HT1080 (cell line): Measurements from ENCODE around the gene GFY. TPM values are rescaled to one million over a fixed set of nuclear protein-coding genes. Genes with fewer than 3 reads are reported as not detected.
A peak's percentile ranks its signal among the peaks of the same experiment; 100 is the strongest.

Experiments used
- DNase-seq: peaks from one replicate; pipeline ENCODE4 v3.0.0-alpha.2; 2015; ENCODE audit warnings: low read depth
- total RNA-seq: library from RNA; depleted of rRNA; stranded (reverse); fragments of >200 nt; shearing (Covaris generic); gene quantifications from 2 replicates; pipeline ENCODE4 v1.2.3, GENCODE V29; 2014

The GFY gene
- total RNA-seq, 1 experiment from 2014 or later: not detected

DNA sequence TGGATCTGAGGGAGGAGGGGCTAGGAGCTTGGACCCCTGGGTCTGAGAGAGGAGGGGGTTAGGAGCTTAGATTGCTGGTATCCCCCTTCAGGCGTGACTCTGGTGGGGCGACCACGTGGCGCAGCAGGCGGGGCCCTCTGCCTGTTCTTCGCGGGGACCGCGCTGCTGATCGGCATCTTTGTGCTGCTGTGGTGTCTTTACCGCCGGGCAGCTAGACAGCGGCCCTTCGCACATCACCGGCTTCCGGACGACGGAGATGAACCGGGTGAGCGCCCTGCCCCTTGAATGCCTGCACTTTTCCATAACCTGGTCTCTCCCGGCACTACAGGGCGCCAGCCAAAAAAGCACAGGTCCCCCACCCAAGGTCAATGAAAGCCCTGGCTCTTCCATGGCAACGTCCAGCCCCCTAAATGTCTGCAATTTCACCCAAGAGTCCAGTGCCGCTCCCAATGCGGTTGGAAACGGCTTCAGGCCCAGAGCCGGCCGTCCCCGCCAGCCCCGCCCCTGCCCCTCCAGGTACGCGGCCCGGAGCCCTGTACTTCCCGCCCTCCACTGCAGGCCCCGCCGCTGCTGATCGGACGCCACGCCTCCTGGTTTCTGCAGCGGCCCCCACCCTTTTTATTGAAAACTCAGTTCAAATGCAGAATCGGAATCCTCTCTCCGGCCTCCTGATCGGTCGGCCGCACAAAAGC, 2.8 kb downstream of the GFY start:
- no peak for DNase-seq

- no peak for DNase-seq
Measured at GRCh38 chr19:49428547-49429451, 3.6 kb downstream of the GFY start.

- DNase-seq: no peak
Measured at GRCh38 chr19:49430172-49430677, 5.0 kb downstream of the GFY start.

DNA sequence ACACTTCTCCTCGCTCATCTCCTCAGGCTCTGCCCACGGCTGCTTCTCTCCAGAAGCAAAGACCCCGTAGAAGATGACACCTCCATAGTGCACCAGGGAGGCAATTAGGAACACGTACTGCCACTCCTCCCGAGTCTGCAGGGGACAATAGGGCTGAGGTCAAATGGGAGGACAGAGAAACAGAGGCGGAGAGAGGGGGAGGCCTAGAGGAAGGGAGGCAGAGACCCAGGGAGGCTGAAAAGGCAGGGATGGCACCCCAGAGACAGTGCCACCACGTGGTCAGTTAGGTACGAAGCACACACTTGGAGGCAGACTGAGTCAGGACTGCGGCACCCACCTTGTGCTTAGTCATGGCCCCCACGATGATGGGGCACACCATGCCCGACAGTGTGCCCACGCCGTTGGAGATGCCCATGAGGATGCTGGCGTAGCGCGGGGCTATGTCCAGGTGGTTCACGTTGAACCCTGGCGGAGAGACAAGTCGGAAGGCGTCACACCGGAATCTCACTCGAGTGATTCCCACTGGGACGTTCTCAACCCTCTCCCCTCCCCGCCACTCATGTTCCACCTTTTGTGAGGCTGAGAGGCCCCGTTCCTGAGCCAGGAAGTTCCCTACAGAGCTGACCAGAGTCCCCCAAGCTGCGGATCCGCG, 5.6 kb downstream of the GFY start:
- peak; percentile 26 for DNase-seq

DNA sequence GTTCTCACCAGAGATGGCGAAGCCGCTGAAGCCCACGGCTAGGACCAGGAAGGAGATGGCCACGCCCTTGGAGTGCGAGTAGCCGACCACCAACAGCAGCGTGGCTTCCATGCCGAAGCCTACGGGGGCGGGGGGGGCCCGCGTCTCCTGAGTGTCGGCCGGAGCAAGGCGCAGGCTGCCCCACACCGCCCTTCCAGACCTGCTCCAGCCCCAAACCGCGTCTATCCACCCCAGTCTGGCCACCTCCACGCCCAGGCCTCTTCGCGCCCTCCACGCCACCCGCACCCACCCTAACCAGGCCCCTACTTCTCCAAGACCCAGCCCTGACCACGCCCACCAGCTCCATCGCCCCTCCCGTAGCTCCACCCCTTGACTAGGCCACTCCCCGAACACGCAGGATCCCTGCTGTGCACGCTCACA, 6.2 kb downstream of the GFY start:
- DNase-seq: no peak

GRCh38 chr19:49432141-49433073, 7.2 kb downstream of the GFY start:
- no peak for DNase-seq

- no peak for DNase-seq
Measured at GRCh38 chr19:49433240-49433901, 8.2 kb downstream of the GFY start.

DNA sequence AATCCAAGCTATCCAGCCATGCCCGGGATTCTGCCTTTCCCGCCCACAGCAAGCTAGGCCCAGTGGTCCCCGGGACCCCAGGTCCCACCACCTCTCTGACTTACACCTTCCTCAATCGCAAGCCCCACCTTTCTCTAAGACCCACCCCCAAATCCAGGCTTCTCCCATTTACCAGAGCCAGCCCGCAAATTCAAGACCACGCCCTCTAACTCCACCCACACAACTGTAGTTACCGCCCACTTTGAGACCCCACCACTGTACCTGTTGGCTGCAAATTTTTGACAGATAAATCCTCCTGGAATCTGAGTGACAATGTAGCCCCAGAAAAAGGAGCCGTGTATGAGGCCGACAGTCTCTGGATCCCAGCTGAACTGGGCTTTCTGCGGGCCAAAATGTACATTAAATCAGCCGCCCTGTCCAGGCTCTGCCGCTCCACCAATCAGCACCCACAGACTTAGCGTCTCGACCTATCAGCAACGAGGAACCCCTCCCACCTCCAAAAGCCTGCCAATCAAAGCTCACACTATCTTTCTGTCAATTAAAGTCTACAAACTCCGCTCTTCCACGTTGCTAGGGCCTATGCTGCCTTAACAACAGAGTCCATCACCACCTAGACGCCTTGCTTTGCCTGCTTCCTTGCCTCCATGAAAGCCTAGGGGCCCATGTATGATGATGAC, 9.9 kb downstream of the GFY start:
- DNase-seq: no peak

- no peak for DNase-seq
Measured at GRCh38 chr19:49435670-49436069, 10.5 kb downstream of the GFY start.

DNA sequence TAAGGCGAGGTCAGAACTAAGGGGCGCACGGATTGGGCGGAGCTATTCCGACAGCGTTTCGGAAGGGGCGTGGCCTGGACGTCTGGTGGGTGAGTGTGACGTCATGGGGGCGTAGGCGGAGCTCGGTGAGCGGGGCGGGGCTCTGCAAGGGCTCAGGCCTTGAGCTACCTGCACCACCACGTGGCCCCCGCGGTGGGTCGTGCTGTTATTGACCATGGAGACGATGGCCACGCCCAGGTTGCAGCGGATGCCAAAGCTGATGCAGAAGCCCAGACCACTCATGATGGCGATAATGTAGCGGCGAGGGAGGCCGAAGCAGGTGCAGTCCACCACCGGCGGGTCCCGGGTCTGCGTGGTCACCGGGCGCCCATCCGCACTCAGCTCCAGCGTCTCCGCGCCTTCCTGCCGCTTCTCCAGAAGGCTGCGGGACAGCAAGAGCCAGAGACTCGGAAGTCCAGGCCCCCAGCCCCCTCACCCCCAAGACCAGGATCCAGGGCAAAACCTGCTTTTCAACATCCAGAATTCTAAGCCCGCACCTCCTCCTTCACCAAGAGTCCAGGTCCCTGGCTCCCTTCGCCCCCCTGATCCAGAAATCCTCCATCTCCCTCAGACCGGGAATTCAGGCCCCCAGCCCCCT, 11.3 kb downstream of the GFY start:
- no peak for DNase-seq

GRCh38 chr19:49437231-49437630, 12.0 kb downstream of the GFY start:
- DNase-seq: no peak

DNA sequence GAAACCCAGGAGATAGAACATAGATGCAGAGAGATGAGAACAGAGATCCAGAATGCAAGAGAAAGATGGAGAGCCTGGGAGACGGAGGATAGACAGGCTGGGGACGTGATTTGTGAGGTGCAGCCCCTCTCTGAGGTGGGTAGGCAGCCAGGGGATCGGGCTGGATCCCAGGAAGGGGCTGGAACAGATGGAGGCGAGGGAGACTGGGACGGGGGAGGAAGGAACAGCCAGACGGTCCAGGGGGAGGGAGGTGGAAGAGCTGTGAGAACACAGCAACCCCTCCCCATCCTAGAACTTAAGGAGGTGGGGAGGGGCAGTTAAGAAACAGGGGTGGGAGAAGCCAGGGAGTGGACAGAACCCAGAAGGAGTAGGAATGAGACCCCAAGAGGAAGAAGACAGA, 13.1 kb downstream of the GFY start:
- no peak for DNase-seq

DNA sequence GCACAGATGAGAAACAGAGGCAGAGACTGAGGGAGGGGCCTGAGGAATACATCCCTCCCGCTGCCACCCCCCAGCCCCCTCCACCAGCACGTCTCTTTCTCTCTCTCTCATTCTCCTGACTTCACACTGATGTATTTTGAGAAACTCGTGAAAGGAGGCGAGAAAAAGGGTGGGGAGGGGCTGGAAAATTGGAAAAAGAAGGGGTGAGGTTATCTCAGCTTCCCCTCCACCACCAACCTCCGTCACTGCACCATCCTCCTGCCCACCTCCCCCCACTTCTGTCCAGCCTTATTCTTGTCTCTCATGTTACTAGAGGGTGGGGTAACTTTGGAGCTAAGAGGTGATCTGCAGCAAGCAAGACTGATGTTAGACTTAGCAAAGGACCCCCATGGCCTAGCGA, 14.6 kb downstream of the GFY start:
- DNase-seq: no peak

GRCh38 chr19:49440439-49441209, 15.4 kb downstream of the GFY start:
- no peak for DNase-seq

- no peak for DNase-seq
Measured at GRCh38 chr19:49441210-49441959, 16.2 kb downstream of the GFY start, which contains the start of gene SLC17A7. Gene SLC17A7 (minus strand): TSS chr19:49441527. CDS start chr19:49441379, 148 bp downstream.

- DNase-seq: no peak
Measured at GRCh38 chr19:49441960-49442350, 16.8 kb downstream of the GFY start.

DNA sequence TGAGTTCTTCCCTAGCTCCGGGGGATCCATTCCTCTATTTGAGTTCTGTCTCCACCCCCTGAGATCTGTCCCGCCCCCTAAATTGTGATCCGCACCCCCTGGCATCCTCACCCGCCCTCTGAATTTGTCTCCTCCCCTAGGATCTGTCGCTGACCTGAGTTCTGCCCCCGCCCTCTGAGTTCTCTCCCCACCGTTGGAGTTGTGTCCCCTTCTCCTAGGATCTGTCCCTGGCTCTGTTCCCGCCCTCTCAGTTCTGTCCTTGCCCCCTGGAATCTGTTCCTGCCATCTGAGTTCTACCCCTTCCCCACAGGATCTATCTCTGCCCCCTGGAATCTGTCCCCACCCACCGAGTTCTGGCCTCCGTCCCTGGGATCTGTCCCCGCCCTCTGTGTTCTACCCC, 17.2 kb downstream of the GFY start:
- DNase-seq: no peak
